GM12872 (cell line): ENCODE results near the gene FBXO24.

Experiments used
- CTCF ChIP-seq: IDR thresholded peaks from 3 replicates; pipeline ENCODE4 v1.5.1; 2011; ENCODE audit warnings: low read depth, mild to moderate bottlenecking, low read length, moderate library complexity; ENCODE audit not compliant: insufficient read depth

Gene FBXO24

GRCh38 chr7:100621554-100621953 is 35.4 kb downstream of the FBXO24 start:
- TF ChIP-seq CTCF, result no peak

- no peak for TF ChIP-seq CTCF
Observed at GRCh38 chr7:100623951-100624824, 38.1 kb downstream of the FBXO24 start.

GRCh38 chr7:100626055-100626454 is 39.9 kb downstream of the FBXO24 start:
- no peak for TF ChIP-seq CTCF

- no peak for TF ChIP-seq CTCF
Observed at GRCh38 chr7:100626530-100627237, 40.6 kb downstream of the FBXO24 start.

GRCh38 chr7:100627238-100627549 is 41.1 kb downstream of the FBXO24 start:
- TF ChIP-seq CTCF, result no peak

- TF ChIP-seq CTCF, result peak; percentile 63
Observed at GRCh38 chr7:100629117-100629716, 43.1 kb downstream of the FBXO24 start.

- TF ChIP-seq CTCF, result no peak
Observed at GRCh38 chr7:100630066-100630465, 43.9 kb downstream of the FBXO24 start.
